Immature natural killer cell (primary cell): ENCODE measurements around the gene ANXA6. TPM values are rescaled to one million over a fixed set of nuclear protein-coding genes. Genes with fewer than 3 reads are reported as not detected.
"Not testable (repeated sequence)": the region's sequence is repeated elsewhere in the genome, so short reads cannot be mapped to it uniquely, and the experiment has no call there.

Experiments
- DNase-seq, 3 donors: peaks; one replicate each; pipeline ENCODE4 v3.0.0; 2022; ENCODE audit warnings: mixed read lengths in 1 of 3
- H3K27ac Mint-ChIP-seq, 6 donors: one replicate each; pipeline ENCODE4 v1.8.0; 2020; ENCODE audit warnings: mixed read lengths in 6 of 6, mild to moderate bottlenecking in 5 of 6, inconsistent platforms in 4 of 6, moderate library complexity in 3 of 6
- H3K27me3 Mint-ChIP-seq, 3 donors: one replicate each; pipeline ENCODE4 v1.8.0; 2020 to 2021; ENCODE audit warnings: low read depth in 3 of 3, mild to moderate bottlenecking in 3 of 3, mixed read lengths in 3 of 3, moderate library complexity in 3 of 3, inconsistent platforms in 1 of 3
- H3K36me3 Mint-ChIP-seq, 3 donors: one replicate each; pipeline ENCODE4 v1.8.0; 2020; ENCODE audit warnings: mixed read lengths in 3 of 3, inconsistent platforms in 2 of 3, mild to moderate bottlenecking in 2 of 3
- H3K4me1 Mint-ChIP-seq, 2 donors: one replicate each; pipeline ENCODE4 v1.8.0; 2020; ENCODE audit warnings: inconsistent platforms in 2 of 2, mild to moderate bottlenecking in 2 of 2, mixed read lengths in 2 of 2, moderate library complexity in 1 of 2
- H3K4me3 Mint-ChIP-seq, 5 donors: one replicate each; pipeline ENCODE4 v1.8.0; 2020; ENCODE audit warnings: mild to moderate bottlenecking in 5 of 5, mixed read lengths in 5 of 5, inconsistent platforms in 3 of 5, moderate library complexity in 3 of 5
- H3K9me3 Mint-ChIP-seq, 6 donors: one replicate each; pipeline ENCODE4 v1.8.0; 2020; ENCODE audit warnings: mild to moderate bottlenecking in 6 of 6, mixed read lengths in 6 of 6, inconsistent platforms in 4 of 6, moderate library complexity in 3 of 6
- polyA plus RNA-seq, 3 donors: library from polyadenylated mRNA; unstranded; fragments of 300-500 nt; fragmentation: Illumina TruSeq; gene quantifications; one replicate each; pipeline ENCODE4 v1.2.3, GENCODE V29; 2021

ANXA6 gene
- polyA plus RNA-seq, 3 donors from 2014 or later = 313 to 679 (median 395) TPM

DNA sequence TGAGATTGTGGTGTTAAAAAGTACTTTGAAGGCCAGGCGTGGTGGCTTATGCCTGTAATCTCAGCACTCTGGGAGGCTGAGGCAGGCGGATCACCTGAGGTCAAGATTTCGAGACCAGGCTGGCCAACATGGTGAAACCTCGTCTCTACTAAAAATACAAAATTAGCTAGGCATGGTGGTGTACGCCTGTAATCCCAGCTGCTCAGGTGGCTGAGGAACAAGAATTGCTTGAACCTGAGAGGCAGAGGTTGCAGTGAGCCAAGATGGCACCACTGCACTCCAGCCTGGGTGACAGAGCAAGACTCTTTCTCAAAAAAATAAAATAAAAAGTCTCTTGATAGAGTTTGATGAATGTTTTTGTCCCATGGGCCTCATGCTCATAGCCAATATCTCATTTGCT lies 18.7 kb upstream of the ANXA6 start:
- not testable (repeated sequence) for H3K27me3 Mint-ChIP-seq, DNase-seq, H3K4me3 Mint-ChIP-seq, H3K9me3 Mint-ChIP-seq
- Mint-ChIP-seq H3K27ac (peak overlapping the region in 1 of 6 donors; percentile 28), H3K36me3 (peaks cover 0 to 12% (median 5%) of the 10 kb centered on the region in 3 donors), H3K4me1 (peaks cover 3 to 18% of the 10 kb centered on the region in 2 donors)

- Mint-ChIP-seq H3K4me1 (peaks cover 6 to 20% of the 10 kb centered on the region in 2 donors), H3K27ac (peak overlapping the region in 2 of 6 donors; percentile 57 to 75), H3K36me3 (peaks cover 0 to 7% (median 5%) of the 10 kb centered on the region in 3 donors), H3K4me3 (no peak overlapping the region), H3K9me3 (no peaks in the 10 kb centered on the region), H3K27me3 (peaks cover 0 to 4% (median 4%) of the 10 kb centered on the region in 3 donors)
- DNase-seq = no peak
These were observed 17.1 kb upstream of the ANXA6 start for GRCh38 chr5:151174612-151175101.

DNA sequence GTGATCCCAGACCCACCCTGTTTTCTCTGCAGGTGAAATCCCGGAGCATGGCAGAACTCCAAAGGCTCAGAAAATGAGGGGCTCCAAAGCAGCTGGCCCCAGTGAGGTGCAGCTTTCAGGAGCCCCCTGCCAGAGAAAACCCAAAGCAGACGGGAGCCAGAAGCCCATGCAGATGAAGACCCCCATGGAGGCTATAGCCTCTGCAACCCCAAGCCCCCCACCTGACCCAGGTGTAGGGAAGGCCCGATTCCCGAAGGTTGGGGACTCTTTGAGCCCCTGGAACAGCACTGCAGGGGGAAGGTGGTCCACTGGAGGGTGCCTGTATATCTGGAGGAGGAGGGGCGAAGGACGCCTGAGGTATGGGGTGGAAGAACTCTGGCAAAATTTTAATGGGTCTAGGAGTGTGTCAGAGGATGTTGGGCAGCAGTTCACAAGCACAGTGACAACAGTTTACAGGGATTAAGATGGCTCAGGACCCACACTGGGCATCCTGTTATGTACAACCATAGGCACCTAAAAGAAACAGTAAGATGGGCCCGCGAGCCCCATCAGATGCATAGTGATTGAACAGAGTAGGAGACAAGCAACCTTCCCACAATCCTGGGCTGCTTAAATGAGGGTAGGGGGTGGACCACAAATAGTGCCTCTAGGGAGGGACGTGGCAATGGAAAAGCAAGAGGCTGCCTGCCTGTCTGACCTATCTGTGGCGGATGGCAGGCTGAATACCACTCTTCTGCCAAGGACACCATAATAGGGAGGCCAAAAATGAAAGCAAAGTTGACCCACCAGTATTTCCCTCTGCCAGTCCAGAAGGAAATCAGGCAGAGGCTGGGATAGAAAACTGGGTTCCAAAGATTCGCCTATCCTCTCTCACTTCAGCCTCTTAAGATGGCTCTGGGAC lies 16.4 kb upstream of the ANXA6 start:
- Mint-ChIP-seq H3K9me3 (no peaks in the 10 kb centered on the region), H3K27me3 (peaks cover 0 to 7% (median 4%) of the 10 kb centered on the region in 3 donors), H3K4me3 (no peak overlapping the region), H3K4me1 (peaks cover 6 to 27% of the 10 kb centered on the region in 2 donors), H3K27ac (peak overlapping the region; percentile 46 to 75 (median 58)), H3K36me3 (peaks cover 0 to 6% (median 5%) of the 10 kb centered on the region in 3 donors)
- DNase-seq = no peak

DNA sequence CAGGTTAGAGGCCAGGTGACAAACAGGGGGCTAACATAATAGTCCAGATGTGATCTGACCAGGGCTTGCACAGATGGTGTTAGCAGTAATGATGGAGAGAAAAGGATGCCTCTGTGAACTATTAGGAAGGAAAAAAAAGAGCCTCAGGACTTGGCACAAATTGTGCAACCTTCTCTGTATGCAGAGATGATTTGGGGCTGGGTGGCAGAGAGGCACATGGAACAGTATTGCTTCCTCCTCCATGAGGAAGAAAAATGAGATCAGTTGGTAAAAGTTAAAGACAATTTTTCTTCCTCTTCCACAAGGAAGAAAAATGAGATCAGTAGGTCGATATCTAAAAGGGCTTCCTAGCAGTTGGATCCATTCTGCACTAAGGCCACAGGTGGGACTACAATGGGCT lies 13.9 kb upstream of the ANXA6 start:
- Mint-ChIP-seq H3K4me3 (no peak overlapping the region), H3K9me3 (no peaks in the 10 kb centered on the region), H3K27me3 (peaks cover 1 to 7% (median 4%) of the 10 kb centered on the region in 3 donors), H3K27ac (peak overlapping the region; percentile 19 to 65 (median 58)), H3K36me3 (no peaks in the 10 kb centered on the region), H3K4me1 (peaks cover 6 to 37% of the 10 kb centered on the region in 2 donors)
- DNase-seq = no peak

- H3K4me1 Mint-ChIP-seq = peaks cover 13 to 37% of the 10 kb centered on the region in 2 donors
- H3K27me3 Mint-ChIP-seq = peaks cover 3 to 7% (median 7%) of the 10 kb centered on the region in 3 donors
- no peak for DNase-seq
- H3K27ac Mint-ChIP-seq = peak overlapping the region in 1 of 6 donors; percentile 26
- no peaks in the 10 kb centered on the region for H3K36me3 Mint-ChIP-seq
- H3K9me3 Mint-ChIP-seq = no peaks in the 10 kb centered on the region
- H3K4me3 Mint-ChIP-seq = no peak overlapping the region
These were observed 11.2 kb upstream of the ANXA6 start for GRCh38 chr5:151168602-151169344.

GRCh38 chr5:151167022-151167421 lies 9.4 kb upstream of the ANXA6 start:
- Mint-ChIP-seq H3K9me3 (no peaks in the 10 kb centered on the region), H3K4me3 (no peak overlapping the region), H3K27ac (no peak overlapping the region), H3K4me1 (peaks cover 13 to 35% of the 10 kb centered on the region in 2 donors), H3K27me3 (peaks cover 3 to 11% (median 7%) of the 10 kb centered on the region in 3 donors), H3K36me3 (no peaks in the 10 kb centered on the region)
- no peak for DNase-seq

- no peaks in the 10 kb centered on the region for H3K36me3 Mint-ChIP-seq
- H3K4me3 Mint-ChIP-seq = no peak overlapping the region
- H3K4me1 Mint-ChIP-seq = peaks cover 7 to 27% of the 10 kb centered on the region in 2 donors
- H3K27me3 Mint-ChIP-seq = peaks cover 3 to 8% (median 7%) of the 10 kb centered on the region in 3 donors
- no peak overlapping the region for H3K27ac Mint-ChIP-seq
- DNase-seq = peak; percentile 73 to 79 (median 76)
- no peaks in the 10 kb centered on the region for H3K9me3 Mint-ChIP-seq
These were observed 7.3 kb upstream of the ANXA6 start for GRCh38 chr5:151164687-151165392.

DNA sequence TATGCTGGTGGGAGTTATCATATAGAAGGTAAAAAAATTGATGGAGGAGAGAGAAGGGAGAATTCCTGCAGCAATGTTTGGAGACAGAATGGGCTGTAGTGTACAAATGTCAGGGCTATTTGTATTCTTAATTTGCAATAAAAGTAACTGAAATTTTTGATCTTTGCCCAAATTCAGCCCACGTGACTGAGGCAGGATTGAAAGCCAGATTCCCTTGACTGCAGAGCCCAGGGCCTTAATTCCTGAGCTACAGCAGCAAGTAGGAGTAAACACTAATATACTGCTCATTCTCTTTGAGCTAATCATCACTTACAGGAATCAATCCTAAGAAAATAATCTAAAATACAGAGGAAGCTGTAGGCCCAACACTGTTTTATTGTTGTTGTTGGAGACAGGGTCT lies 5.2 kb upstream of the ANXA6 start:
- Mint-ChIP-seq H3K9me3 (no peaks in the 10 kb centered on the region), H3K4me3 (no peak overlapping the region), H3K36me3 (no peaks in the 10 kb centered on the region), H3K27ac (no peak overlapping the region), H3K4me1 (peaks cover 20 to 24% of the 10 kb centered on the region in 2 donors), H3K27me3 (peaks cover 2 to 8% (median 4%) of the 10 kb centered on the region in 3 donors)
- DNase-seq = no peak

DNA sequence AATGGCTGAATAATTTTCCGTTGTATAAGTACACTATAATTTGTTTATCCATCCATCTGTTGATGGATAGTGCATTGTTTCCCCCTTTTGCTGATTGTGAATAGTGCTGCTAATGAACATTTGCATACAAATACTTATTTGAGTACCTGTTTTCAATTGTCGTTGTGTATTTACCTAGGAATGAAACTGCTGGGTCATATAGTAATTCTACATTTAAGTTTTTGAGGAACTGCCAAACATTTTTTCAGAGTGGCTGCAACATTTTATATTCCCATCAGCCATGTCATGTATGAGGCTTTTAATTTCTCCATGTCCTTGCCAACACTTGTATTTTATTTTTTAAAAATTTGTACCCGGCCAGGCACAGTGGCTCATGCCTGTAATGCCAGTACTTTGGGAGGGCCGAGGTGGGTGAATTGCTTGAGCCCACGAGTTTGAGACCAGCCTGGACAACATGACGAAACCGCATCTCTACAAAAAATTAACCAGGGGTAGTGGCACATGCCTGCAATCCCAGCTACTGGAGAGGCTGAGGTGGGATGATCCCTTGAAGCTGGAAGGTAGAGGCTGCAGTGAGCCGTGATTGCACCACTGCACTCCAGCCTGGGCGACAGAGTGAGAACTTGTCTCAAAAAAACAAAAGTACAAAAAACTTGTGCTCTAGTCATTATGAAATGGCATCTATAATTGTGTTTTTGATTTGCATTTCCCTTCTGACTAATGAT lies 2.2 kb upstream of the ANXA6 start:
- H3K9me3 Mint-ChIP-seq = no peaks in the 10 kb centered on the region
- peak overlapping the region in 2 of 6 donors; percentile 26 to 97 for H3K27ac Mint-ChIP-seq
- H3K4me3 Mint-ChIP-seq = peak overlapping the region in 4 of 5 donors; percentile 48 to 97 (median 52)
- H3K4me1 Mint-ChIP-seq = peaks cover 40 to 41% of the 10 kb centered on the region in 2 donors
- no peak for DNase-seq
- no peaks in the 10 kb centered on the region for H3K36me3 Mint-ChIP-seq
- peaks cover 0 to 9% (median 4%) of the 10 kb centered on the region in 3 donors for H3K27me3 Mint-ChIP-seq

DNA sequence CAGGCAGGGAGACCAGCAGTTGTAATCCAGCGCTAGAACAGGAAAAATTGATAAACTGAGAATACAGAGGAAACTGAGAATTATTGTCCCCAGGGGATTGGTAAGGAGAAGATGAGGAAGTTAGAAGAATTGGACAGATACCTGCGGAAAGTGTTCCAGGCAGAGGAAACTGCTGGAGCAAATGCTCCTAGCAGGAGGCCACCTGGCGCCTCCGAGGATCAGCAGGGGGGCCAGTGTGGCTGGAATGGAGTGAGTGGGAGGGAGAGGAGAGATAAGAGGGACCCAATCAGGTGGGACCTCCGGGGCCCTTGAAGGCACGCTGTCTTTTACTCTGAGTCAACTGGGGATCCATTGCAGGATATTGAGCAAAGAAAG lies 695 bp upstream of the ANXA6 start:
- peaks cover 0 to 5% (median 4%) of the 10 kb centered on the region in 3 donors for H3K36me3 Mint-ChIP-seq
- H3K4me1 Mint-ChIP-seq = peaks cover 51 to 52% of the 10 kb centered on the region in 2 donors
- peak overlapping the region; percentile 79 to 97 (median 96) for H3K27ac Mint-ChIP-seq
- no peaks in the 10 kb centered on the region for H3K9me3 Mint-ChIP-seq
- peak overlapping the region; percentile 91 to 98 (median 96) for H3K4me3 Mint-ChIP-seq
- H3K27me3 Mint-ChIP-seq = peaks cover 2 to 9% (median 4%) of the 10 kb centered on the region in 3 donors
- DNase-seq = no peak

DNA sequence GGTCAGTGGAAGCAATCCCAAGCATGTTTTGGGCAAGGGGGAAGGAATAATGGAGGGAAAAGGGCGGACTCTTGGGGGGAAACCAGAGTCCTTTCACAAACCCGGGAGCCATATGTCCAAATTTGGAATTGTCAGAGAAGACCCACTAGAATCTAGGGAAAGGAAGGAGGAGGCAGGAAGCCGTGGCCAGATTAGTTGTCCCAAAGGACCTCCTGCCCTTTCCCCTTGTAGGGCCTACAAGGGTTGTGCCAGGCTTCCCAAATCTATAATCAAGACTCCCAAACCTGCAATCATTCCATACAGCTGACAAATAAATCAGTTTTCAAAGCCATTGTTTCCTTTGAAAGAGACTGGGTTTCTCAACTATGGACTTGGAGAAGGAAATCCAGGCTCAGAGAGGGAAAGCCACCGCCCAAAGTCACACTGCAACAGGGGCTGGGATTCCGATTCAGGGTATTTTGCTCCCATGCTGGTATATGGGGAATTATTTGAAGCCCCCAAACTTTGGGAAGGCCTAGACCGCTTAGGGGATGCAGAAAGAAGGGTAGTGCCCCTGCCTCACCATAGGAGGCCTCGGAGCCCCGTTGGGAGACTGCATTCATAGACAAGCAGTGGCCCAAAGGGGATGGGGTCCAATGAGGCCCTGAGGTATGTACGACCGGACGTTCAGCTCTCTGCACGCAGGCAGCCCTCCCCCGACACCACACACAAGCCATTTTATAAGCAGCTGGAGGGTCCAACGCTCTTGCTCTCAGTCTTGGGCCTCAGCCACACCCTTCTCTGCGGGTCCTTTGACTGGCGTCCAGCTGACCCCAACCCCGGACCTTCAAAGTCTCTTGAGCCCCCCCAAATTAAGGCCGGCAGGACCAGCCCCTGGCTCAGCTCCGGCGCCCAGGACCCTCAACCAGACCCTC lies 815 bp downstream of the ANXA6 start:
- Mint-ChIP-seq H3K27ac (peak overlapping the region; percentile 79 to 97 (median 96)), H3K27me3 (peaks cover 0 to 7% (median 2%) of the 10 kb centered on the region in 3 donors), H3K4me3 (peak overlapping the region; percentile 91 to 98 (median 96)), H3K36me3 (peaks cover 0 to 5% (median 4%) of the 10 kb centered on the region in 3 donors), H3K4me1 (peaks cover 66 to 67% of the 10 kb centered on the region in 2 donors), H3K9me3 (no peaks in the 10 kb centered on the region)
- peak in 1 of 3 donors; percentile 24 for DNase-seq
